SH-SY5Y (cell line): ENCODE data around the gene ABCD3.

ENCODE experiments used
- GATA2 ChIP-seq: IDR thresholded peaks from 2 replicates; pipeline ENCODE4 v1.6.1; 2011; ENCODE audit warnings: mild to moderate bottlenecking, low read depth, low read length
- GATA3 ChIP-seq: IDR thresholded peaks from 2 replicates; pipeline ENCODE4 v1.6.1; 2011; ENCODE audit warnings: low read depth, mild to moderate bottlenecking, low read length, moderate library complexity

GRCh38 chr1:94433866-94434265, 15.7 kb downstream of the ABCD3 start:
- TF ChIP-seq GATA2 = no peak
- no peak for TF ChIP-seq GATA3
